ENCODE data around the gene DCST1.
"Not testable (repeated sequence)": the region's sequence is repeated elsewhere in the genome, so short reads cannot be mapped to it uniquely, and the experiment has no call there.

The DCST1 gene

DNA sequence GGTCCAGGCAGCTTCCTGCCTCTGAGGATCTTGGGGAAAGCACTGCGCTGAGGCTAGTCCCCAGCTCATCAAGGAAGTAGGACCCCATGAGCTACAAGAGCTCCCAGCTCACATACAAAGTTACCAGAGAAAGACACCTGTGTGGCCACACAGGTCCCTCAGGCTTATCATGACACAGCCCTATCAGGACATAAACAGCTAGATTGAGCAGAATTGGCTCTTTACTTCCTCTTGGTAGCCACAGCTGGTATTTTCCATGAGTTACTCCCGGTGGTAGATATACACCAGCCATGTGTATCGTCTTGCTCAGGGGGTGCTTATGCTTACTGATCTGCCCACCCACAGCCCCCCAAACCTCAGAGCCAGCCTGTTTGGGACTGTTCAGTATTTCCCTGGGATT, 39.0 kb upstream of the DCST1 start:
- Histone ChIP-seq H3K27ac (ENCODE audit: low read length) (no peak overlapping the region), H3K4me1 (ENCODE audit: control insufficient read depth in 1 of 2, insufficient read depth in 2 of 2, low read length in 2 of 2) (peaks cover 4 to 8% of the 10 kb centered on the region in 2 donors), H3K36me3 (ENCODE audit: control insufficient read depth in 1 of 2, insufficient read depth in 2 of 2, low read length in 2 of 2) (peaks cover 0 to 11% of the 10 kb centered on the region in 2 donors), H3K9me3 (ENCODE audit: control insufficient read depth in 1 of 2, low read length in 2 of 2) (no peaks in the 10 kb centered on the region), H3K27me3 (ENCODE audit: low read depth, low read length) (no peaks in the 10 kb centered on the region), H3K4me3 (ENCODE audit: low read depth in 1 of 2, low read length in 2 of 2) (no peak overlapping the region)

DNA sequence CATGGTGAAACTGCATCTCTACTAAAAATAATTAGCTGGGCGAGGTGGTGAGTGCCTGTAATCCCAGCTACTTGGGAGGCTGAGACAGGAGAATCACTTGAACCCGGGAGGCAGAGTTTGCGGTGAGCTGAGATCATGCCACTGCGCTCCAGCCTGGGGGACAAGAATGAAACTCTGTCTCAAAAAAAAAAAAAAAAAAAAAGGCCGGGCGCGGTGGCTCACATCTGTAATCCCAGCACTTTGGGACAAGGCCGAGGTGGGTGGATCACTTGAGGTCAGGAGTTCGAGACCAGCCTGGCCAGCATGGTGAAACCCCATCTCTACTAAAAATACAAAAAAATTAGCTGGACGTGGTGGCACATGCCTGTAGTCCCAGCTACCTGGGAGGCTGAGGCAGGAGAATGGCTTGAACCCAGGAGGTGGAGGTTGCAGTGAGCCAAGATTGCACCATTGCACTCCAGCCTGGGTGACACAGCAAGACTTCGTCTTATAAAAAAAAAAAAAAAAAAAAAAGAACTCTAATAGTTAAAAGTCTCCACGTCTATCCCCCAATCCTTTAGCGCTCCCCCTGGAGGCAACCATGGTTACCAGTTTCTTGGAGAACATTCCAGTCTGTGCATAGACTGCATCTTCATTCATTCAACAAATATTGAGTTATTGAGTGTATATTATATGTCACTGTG, 38.2 kb upstream of the DCST1 start:
- H3K4me3 ChIP-seq (ENCODE audit: low read depth in 1 of 2, low read length in 2 of 2); H3K9me3 ChIP-seq (ENCODE audit: control insufficient read depth in 1 of 2, low read length in 2 of 2); H3K27ac ChIP-seq (ENCODE audit: low read length); H3K36me3 ChIP-seq (ENCODE audit: control insufficient read depth in 1 of 2, insufficient read depth in 2 of 2, low read length in 2 of 2); H3K27me3 ChIP-seq (ENCODE audit: low read depth, low read length): not testable (repeated sequence)
- peaks cover 4 to 13% of the 10 kb centered on the region in 2 donors for H3K4me1 ChIP-seq (ENCODE audit: control insufficient read depth in 1 of 2, insufficient read depth in 2 of 2, low read length in 2 of 2)

DNA sequence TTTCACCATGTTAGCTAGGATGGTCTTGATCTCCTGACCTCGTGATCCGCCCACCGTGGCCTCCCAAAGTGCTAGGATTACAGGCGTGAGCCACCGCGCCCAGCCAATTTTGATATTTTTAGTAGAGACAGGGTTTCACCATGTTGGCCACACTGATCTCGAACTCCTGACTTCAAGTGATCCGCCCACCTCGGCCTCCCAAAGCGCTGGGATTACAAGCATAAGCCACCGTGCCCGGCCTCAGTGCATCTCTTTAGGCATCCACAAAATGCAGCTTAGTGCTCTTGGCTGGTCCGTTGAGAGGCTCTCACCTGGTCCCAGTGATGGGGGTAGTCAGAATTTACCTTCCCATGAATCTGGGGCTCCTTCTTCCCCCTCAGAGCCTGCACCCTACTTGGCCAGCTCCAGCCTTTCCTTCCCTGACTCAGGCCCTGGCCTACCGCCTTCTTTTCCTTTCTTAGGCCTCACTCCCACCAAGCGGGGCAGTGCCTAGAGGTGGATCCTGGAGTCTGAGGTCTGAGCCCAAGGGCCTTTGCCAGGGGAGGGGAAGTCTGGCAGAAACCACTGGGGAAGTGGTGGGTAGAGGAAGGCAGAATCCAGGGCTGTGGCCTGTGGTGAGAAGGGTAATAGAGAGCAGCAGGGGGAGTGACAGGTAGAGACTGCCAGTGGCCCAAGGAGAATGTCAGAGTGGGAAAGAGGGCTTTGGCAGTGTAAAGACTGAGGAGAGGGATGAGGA, 36.5 kb upstream of the DCST1 start:
- H3K36me3 ChIP-seq (ENCODE audit: control insufficient read depth in 1 of 2, insufficient read depth in 2 of 2, low read length in 2 of 2): peaks cover 0 to 9% of the 10 kb centered on the region in 2 donors
- no peak overlapping the region for H3K4me3 ChIP-seq (ENCODE audit: low read depth in 1 of 2, low read length in 2 of 2)
- H3K27me3 ChIP-seq (ENCODE audit: low read depth, low read length): no peaks in the 10 kb centered on the region
- no peaks in the 10 kb centered on the region for H3K9me3 ChIP-seq (ENCODE audit: control insufficient read depth in 1 of 2, low read length in 2 of 2)
- no peak overlapping the region for H3K27ac ChIP-seq (ENCODE audit: low read length)
- peaks cover 4 to 13% of the 10 kb centered on the region in 2 donors for H3K4me1 ChIP-seq (ENCODE audit: control insufficient read depth in 1 of 2, insufficient read depth in 2 of 2, low read length in 2 of 2)

DNA sequence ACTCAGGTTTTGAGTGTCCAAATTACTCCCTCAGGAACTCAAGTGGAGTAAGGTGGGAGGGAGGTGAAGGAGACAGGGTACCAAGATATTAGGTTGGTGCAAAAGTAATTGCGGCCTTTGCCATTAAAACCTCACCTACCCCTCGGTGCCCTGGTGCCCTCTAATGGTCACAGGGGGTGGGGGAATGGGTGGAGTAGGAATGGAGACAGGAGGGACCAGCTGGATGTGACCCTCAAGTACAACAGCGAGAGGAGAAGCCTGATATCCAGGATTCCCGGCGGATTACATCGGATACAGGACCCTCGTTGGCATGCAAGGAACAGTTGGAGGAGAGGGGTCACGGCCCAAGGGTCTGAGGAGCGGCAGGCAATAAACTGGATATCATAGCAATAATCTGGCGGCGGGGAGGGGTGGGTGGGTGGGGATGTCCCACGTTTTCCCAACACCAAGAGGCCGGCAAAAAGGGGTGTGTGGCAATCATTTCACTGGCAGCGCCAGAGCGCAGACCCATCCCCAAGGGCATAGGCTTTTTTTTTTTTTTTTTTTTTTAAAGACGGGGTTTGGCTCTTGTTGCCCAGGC, 35.3 kb upstream of the DCST1 start:
- Histone ChIP-seq H3K36me3 (ENCODE audit: control insufficient read depth in 1 of 2, insufficient read depth in 2 of 2, low read length in 2 of 2) (peaks cover 0 to 5% of the 10 kb centered on the region in 2 donors), H3K27me3 (ENCODE audit: low read depth, low read length) (no peaks in the 10 kb centered on the region), H3K27ac (ENCODE audit: low read length) (no peak overlapping the region), H3K4me1 (ENCODE audit: control insufficient read depth in 1 of 2, insufficient read depth in 2 of 2, low read length in 2 of 2) (peaks cover 4 to 13% of the 10 kb centered on the region in 2 donors), H3K4me3 (ENCODE audit: low read depth in 1 of 2, low read length in 2 of 2) (no peak overlapping the region), H3K9me3 (ENCODE audit: control insufficient read depth in 1 of 2, low read length in 2 of 2) (no peaks in the 10 kb centered on the region)

DNA sequence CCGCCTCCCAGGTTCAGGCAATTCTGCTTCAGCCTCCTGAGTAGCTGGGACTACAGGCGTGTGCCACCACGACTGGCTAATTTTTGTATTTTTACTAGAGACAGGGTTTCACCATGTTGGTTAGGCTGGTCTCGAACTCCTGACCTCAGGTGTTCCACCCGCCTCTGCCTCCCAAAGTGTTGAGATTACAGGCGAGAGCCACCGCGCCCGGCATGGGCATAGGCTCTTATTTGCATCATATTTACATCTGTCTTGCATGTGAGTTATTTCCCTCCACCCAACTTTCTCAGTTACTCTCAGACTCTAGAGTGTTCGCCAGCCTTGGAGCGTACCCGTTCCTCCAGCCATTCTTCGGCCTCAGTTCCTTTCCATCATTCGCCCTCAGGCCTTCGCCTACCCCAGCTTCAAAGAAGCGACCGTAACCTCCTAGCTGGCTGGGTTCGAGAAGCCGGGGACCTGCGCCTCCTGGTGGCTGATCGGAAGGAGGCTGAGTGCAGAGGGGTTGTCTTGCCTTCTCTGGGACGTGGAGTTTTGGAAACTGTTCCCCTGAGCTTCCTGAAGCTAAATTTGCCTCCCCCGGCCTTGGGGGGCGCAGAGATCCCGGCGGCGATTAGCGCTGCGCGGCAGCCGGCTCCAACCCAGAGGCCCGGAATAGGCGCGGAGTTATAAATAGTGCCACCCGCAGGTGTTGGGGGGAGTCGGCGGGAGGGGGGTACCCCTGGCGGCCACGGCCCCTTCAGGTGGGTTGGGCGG, 34.6 kb upstream of the DCST1 start:
- H3K27ac ChIP-seq (ENCODE audit: low read length): no peak overlapping the region
- peaks cover 0 to 5% of the 10 kb centered on the region in 2 donors for H3K36me3 ChIP-seq (ENCODE audit: control insufficient read depth in 1 of 2, insufficient read depth in 2 of 2, low read length in 2 of 2)
- no peaks in the 10 kb centered on the region for H3K27me3 ChIP-seq (ENCODE audit: low read depth, low read length)
- H3K9me3 ChIP-seq (ENCODE audit: control insufficient read depth in 1 of 2, low read length in 2 of 2): no peaks in the 10 kb centered on the region
- H3K4me3 ChIP-seq (ENCODE audit: low read depth in 1 of 2, low read length in 2 of 2): peak overlapping the region; percentile 16 to 89
- H3K4me1 ChIP-seq (ENCODE audit: control insufficient read depth in 1 of 2, insufficient read depth in 2 of 2, low read length in 2 of 2): peaks cover 4 to 17% of the 10 kb centered on the region in 2 donors

DNA sequence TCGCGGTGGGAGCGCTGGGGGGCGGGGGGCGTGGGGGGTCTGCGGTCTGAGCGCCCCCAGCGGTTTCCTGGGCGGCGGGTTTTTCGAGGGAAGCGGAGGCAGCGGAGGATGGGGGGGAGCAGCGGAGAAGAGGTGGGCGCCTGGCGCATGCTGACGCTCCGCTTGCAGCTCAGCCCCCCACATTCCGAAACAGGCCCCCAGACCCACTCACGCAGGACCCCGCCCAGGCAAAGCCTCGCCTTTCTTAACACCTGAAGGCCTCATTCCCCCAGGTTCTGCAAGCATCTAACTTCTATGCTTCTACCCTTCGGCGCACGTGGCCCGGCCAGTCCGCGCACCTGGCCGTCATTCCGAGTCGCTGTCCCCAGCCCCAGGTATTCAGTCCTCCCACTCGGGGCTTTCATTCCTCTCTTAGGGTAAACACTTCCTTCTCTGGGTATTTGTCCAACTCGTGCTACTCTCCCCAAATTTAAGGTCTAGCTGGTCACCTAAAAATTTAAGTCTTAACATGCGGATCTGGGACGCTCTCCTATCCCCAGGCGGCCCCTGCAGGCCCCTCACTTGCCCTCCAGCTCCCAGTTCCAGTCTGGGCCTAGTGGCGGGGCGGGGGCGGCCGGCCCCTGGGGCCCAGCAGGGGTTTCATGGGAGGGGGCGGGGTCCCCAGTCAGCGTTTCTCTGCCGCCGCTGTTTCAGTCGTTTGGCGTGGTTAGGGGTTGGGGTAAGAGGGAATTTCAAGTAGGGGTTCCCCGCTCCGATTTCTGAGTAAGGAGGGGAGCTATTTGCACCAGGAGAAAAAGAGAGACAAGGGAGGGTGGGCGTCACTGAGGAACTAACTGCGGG, 33.8 kb upstream of the DCST1 start:
- Histone ChIP-seq H3K27ac (ENCODE audit: low read length) (peak overlapping the region; percentile 86), H3K27me3 (ENCODE audit: low read depth, low read length) (no peaks in the 10 kb centered on the region), H3K9me3 (ENCODE audit: control insufficient read depth in 1 of 2, low read length in 2 of 2) (no peaks in the 10 kb centered on the region), H3K36me3 (ENCODE audit: control insufficient read depth in 1 of 2, insufficient read depth in 2 of 2, low read length in 2 of 2) (peaks cover 0 to 5% of the 10 kb centered on the region in 2 donors), H3K4me3 (ENCODE audit: low read depth in 1 of 2, low read length in 2 of 2) (peak overlapping the region; percentile 59 to 89), H3K4me1 (ENCODE audit: control insufficient read depth in 1 of 2, insufficient read depth in 2 of 2, low read length in 2 of 2) (peaks cover 4 to 25% of the 10 kb centered on the region in 2 donors)

DNA sequence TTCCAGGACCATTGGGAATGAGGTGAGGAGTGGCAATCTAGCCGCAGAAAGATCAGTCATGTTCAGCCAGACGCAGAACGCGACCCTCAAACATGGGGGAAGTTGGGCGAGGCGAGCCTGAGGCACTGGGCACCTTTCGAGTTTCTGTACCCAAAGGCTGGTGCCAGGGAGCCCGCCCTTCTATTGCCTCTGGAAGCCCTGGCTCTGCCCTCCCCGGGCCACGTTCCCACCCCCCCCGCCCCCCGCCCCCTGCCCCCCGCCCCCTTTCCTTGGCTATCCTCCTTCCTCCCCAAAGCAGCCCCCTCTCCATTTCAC, 33.3 kb upstream of the DCST1 start:
- Histone ChIP-seq H3K9me3 (ENCODE audit: control insufficient read depth in 1 of 2, low read length in 2 of 2) (no peaks in the 10 kb centered on the region), H3K4me3 (ENCODE audit: low read depth in 1 of 2, low read length in 2 of 2) (peak overlapping the region; percentile 83 to 89), H3K27ac (ENCODE audit: low read length) (peak overlapping the region; percentile 96), H3K27me3 (ENCODE audit: low read depth, low read length) (no peaks in the 10 kb centered on the region), H3K36me3 (ENCODE audit: control insufficient read depth in 1 of 2, insufficient read depth in 2 of 2, low read length in 2 of 2) (peaks cover 0 to 5% of the 10 kb centered on the region in 2 donors), H3K4me1 (ENCODE audit: control insufficient read depth in 1 of 2, insufficient read depth in 2 of 2, low read length in 2 of 2) (peaks cover 4 to 31% of the 10 kb centered on the region in 2 donors)

DNA sequence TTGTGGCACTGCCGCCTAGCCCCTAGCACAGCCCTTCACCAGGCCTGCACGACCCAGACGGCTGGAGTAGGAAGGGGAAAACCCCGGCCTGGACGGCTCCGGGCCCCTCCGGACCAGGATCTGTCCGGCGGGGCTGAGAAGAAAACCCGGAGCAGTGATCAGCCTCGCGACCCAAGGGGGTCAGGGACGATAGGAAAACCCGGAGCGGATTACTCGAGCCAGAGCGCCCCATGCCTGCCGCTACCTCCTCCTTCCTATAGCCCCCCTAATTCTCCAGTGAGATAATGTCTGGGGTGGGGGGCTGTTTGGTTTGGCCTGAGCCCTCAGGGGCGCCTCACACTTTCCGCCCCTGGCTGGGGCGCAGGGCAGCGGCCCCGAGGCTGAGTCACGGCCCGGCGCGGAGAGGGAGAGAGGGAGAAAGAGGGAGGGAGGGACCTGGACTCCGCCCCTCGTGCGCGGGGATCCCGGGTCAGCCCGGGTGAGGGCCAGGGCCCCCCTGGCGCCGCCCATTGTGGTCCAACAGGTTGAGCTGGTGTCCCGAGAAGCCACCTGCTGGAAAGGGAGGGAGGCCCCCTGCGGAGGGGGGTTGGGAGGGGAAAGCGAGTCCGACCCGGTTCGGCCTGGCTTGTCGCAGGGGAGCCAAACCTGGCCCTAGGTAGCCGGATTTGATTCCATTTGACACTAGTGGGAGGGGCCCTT, 32.7 kb upstream of the DCST1 start:
- Histone ChIP-seq H3K36me3 (ENCODE audit: control insufficient read depth in 1 of 2, insufficient read depth in 2 of 2, low read length in 2 of 2) (peaks cover 0 to 5% of the 10 kb centered on the region in 2 donors), H3K27ac (ENCODE audit: low read length) (peak overlapping the region; percentile 96), H3K4me3 (ENCODE audit: low read depth in 1 of 2, low read length in 2 of 2) (peak overlapping the region; percentile 83 to 89), H3K27me3 (ENCODE audit: low read depth, low read length) (no peaks in the 10 kb centered on the region), H3K4me1 (ENCODE audit: control insufficient read depth in 1 of 2, insufficient read depth in 2 of 2, low read length in 2 of 2) (peaks cover 3 to 34% of the 10 kb centered on the region in 2 donors), H3K9me3 (ENCODE audit: control insufficient read depth in 1 of 2, low read length in 2 of 2) (no peaks in the 10 kb centered on the region)

DNA sequence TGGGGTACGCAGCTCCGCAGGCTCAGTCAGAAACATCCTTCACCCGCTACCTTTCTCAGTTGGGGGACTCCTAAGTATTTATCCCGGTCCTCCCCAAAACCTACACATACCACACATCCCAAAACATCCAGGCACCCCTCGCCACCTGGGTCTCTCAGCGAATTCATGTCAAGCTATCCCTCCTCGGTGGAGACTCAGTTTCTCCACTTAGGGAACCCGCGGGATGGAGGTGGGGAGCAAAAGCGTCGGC, 32.3 kb upstream of the DCST1 start:
- Histone ChIP-seq H3K27ac (ENCODE audit: low read length) (peak overlapping the region; percentile 96), H3K27me3 (ENCODE audit: low read depth, low read length) (no peaks in the 10 kb centered on the region), H3K4me1 (ENCODE audit: control insufficient read depth in 1 of 2, insufficient read depth in 2 of 2, low read length in 2 of 2) (peaks cover 4 to 39% of the 10 kb centered on the region in 2 donors), H3K9me3 (ENCODE audit: control insufficient read depth in 1 of 2, low read length in 2 of 2) (no peaks in the 10 kb centered on the region), H3K4me3 (ENCODE audit: low read depth in 1 of 2, low read length in 2 of 2) (peak overlapping the region; percentile 83 to 89), H3K36me3 (ENCODE audit: control insufficient read depth in 1 of 2, insufficient read depth in 2 of 2, low read length in 2 of 2) (peaks cover 0 to 5% of the 10 kb centered on the region in 2 donors)

DNA sequence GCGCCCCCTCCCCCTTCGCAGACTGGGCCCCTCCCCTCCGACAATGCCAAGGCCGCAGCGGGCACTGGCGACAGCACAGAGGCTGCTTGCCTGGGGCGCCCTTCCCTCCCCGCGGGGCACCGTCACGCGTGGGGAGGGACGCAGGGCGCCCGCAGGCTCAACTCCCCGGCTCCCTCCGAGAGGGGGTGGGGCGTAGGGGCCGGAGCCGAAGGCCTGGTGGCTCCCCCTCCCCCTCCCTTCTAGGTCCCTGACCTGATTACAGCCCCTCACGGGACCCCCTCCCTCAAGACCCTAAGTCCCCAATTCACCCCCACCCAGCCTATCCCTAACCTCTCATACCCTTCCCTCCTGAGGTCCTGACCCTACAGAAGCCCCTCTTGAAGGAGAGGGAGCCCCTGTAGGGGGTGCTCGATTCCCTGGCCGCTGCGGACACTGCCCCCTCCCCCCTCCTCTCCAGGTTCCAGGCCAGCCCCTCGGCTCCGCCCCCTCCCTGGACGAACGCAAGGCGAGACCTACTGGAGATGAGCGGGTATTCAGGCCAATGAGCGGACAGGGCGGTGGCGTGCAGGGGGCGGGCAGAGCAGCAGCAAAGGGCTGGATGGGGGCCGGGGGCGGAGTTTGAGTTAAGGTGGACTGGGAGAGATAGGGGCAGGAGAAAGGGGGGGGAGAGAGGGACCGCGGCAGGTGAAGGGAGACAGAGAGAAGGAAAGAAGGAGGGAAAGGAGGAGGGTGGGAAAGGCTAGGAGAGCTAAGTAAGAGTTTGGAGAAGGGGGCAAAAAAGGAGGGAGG, 31.8 kb upstream of the DCST1 start:
- no peaks in the 10 kb centered on the region for H3K27me3 ChIP-seq (ENCODE audit: low read depth, low read length)
- H3K4me3 ChIP-seq (ENCODE audit: low read depth in 1 of 2, low read length in 2 of 2): peak overlapping the region; percentile 83 to 89
- H3K36me3 ChIP-seq (ENCODE audit: control insufficient read depth in 1 of 2, insufficient read depth in 2 of 2, low read length in 2 of 2): peaks cover 0 to 5% of the 10 kb centered on the region in 2 donors
- H3K4me1 ChIP-seq (ENCODE audit: control insufficient read depth in 1 of 2, insufficient read depth in 2 of 2, low read length in 2 of 2): peaks cover 9 to 40% of the 10 kb centered on the region in 2 donors
- no peaks in the 10 kb centered on the region for H3K9me3 ChIP-seq (ENCODE audit: control insufficient read depth in 1 of 2, low read length in 2 of 2)
- H3K27ac ChIP-seq (ENCODE audit: low read length): peak overlapping the region; percentile 96
